Measurements from ENCODE around the gene NDST4.

Gene NDST4

DNA sequence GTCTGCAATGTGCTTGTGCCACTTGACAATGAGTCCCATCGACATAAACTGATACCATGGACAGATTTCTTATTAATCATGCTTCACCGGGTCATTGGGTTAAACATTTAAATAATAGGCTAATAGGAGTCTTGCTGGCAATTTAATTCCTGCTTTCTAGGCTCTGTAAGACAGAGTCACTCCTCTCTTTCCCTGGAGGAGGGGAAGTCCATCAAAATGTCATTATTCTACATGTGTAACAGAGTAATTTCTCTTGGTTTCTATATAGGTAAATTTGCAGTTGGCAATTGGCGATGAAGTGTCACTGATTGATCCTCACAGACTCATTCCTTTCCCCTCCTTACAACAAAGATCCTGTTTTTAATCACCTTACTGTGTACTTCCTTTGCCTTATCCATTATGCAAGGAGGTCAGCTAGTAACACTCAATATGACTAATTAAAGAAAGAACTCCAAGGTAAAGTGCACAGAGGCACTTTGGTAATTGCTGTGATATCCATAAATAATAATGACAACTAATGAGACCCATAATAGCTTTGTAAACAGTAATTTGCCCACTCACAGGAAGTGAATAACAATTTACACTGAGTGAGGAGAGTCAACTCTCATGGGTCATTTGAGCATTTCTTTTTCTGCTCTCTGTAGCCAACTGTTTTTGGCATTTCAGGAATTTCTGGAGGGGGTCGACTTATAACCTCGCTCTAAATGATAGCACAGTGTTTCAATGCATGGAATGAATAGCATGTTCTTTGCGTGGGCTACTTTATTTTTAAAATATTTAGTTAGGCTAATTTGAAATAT, 330.8 kb downstream of the NDST4 start:
- DNase-seq, result peak; percentile 4

- peak; percentile 55 for DNase-seq
Measured at GRCh38 chr4:114780205-114780604, 333.2 kb downstream of the NDST4 start.
